CD4-positive, CD25-positive, alpha-beta regulatory T cell (primary cell): Measurements from ENCODE around the gene IFT52. TPM values are rescaled to one million over a fixed set of nuclear protein-coding genes. Genes with fewer than 3 reads are reported as not detected.

ENCODE experiments used
- ATAC-seq, 2 donors: fragments of 150-1000 bp; cut with Tn5 transposase; one replicate each; pipeline ENCODE4 v1.10.0; 2021; ENCODE audit warnings: low read depth in 2 of 2, moderate number of reproducible peaks in 2 of 2, moderate library complexity in 1 of 2
- DNase-seq, 3 donors: peaks; one replicate each; pipeline versions ENCODE4 v3.0.0 to v3.0.0-alpha.2; 2012 to 2022; ENCODE audit warnings: mixed read lengths in 1 of 3
- H3K27ac ChIP-seq: one replicate; pipeline ENCODE4 v1.7.0; 2013; ENCODE audit warnings: mild to moderate bottlenecking, low read length; ENCODE audit not compliant: insufficient read depth, poor library complexity, severe bottlenecking
- H3K27me3 ChIP-seq: one replicate; pipeline ENCODE4 v1.7.0; 2013; ENCODE audit warnings: low read length; ENCODE audit not compliant: control insufficient read depth, insufficient read depth
- H3K36me3 ChIP-seq: one replicate; pipeline ENCODE4 v1.7.0; 2013; ENCODE audit warnings: mild to moderate bottlenecking, low read length, moderate library complexity; ENCODE audit not compliant: control insufficient read depth, insufficient read depth
- H3K4me1 ChIP-seq: 2 replicates; pipeline ENCODE4 v1.7.0; 2013; ENCODE audit warnings: mild to moderate bottlenecking, low read length; ENCODE audit not compliant: insufficient read depth, control insufficient read depth, poor library complexity, severe bottlenecking
- H3K4me3 ChIP-seq: one replicate; pipeline ENCODE4 v1.7.0; 2013; ENCODE audit warnings: low read depth, mild to moderate bottlenecking, low read length, moderate library complexity
- H3K9me3 ChIP-seq, 2 experiments: 1 replicate in 1 of 2; 2 replicates in 1 of 2; pipeline ENCODE4 v1.7.0; 2013; ENCODE audit warnings: low read length in 2 of 2, mild to moderate bottlenecking in 1 of 2, moderate library complexity in 1 of 2; ENCODE audit not compliant: control insufficient read depth in 2 of 2
- H3K27ac Mint-ChIP-seq, 3 donors: one replicate each; pipeline ENCODE4 v1.8.0; 2020 to 2022; ENCODE audit warnings: mild to moderate bottlenecking in 3 of 3, mixed read lengths in 3 of 3, moderate library complexity in 2 of 3
- H3K27me3 Mint-ChIP-seq: one replicate; pipeline ENCODE4 v1.8.0; 2022; ENCODE audit warnings: mild to moderate bottlenecking, mixed read lengths
- H3K36me3 Mint-ChIP-seq: one replicate; pipeline ENCODE4 v1.8.0; 2020; ENCODE audit warnings: mixed read lengths
- H3K4me1 Mint-ChIP-seq, 4 donors: one replicate each; pipeline ENCODE4 v1.8.0; 2020 to 2022; ENCODE audit warnings: mixed read lengths in 4 of 4, mild to moderate bottlenecking in 1 of 4
- H3K4me3 Mint-ChIP-seq, 4 donors: one replicate each; pipeline ENCODE4 v1.8.0; 2020 to 2022; ENCODE audit warnings: mild to moderate bottlenecking in 4 of 4, mixed read lengths in 4 of 4, moderate library complexity in 3 of 4
- H3K9me3 Mint-ChIP-seq, 7 donors: one replicate each; pipeline ENCODE4 v1.8.0; 2020 to 2022; ENCODE audit warnings: mixed read lengths in 7 of 7, mild to moderate bottlenecking in 3 of 7, moderate library complexity in 2 of 7
- polyA plus RNA-seq, 4 donors: library from polyadenylated mRNA; unstranded; fragments of 300-500 nt; fragmentation: Illumina TruSeq; gene quantifications; one replicate each; pipeline ENCODE4 v1.2.3, GENCODE V29; 2021
- total RNA-seq: library from RNA; stranded (reverse); gene quantifications from one replicate; pipeline ENCODE4 v1.2.3, GENCODE V29; 2022

Gene IFT52
- total and polyA plus RNA-seq, 5 donors from 2014 or later: 13.1 to 34.1 (median 27.8) TPM

DNA sequence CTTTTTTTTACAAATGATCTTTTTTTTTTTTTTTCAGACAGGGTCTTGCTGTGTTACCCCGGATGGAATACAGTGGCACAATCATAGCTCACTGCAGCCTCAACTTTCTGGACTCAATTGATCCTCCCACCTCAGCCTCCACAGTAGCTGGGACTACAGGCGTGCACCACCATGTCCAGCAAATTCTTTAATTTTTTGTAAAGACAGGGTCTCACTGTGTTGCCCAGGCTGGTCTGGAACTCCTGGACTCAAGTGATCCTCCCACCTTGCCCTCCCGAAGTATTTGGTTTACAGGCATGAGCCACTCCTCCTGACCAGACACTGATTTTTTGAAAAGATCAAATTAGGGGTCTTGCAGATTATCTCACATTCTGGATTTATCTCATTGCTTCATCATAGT, 65.2 kb downstream of the IFT52 start:
- no peak overlapping the region for H3K27ac ChIP-seq
- Mint-ChIP-seq H3K36me3 (no peaks in the 10 kb centered on the region), H3K27ac (peak overlapping the region in 2 of 3 donors; percentile 36 to 97), H3K4me3 (peak overlapping the region; percentile 66 to 99 (median 90)), H3K9me3 (no peaks in the 10 kb centered on the region), H3K4me1 (peaks cover 0 to 18% (median 4%) of the 10 kb centered on the region in 4 donors), H3K27me3 (no peaks in the 10 kb centered on the region)
- H3K27me3 ChIP-seq: no peaks in the 10 kb centered on the region
- ATAC-seq: no peak
- no peaks in the 10 kb centered on the region for H3K9me3 ChIP-seq
- H3K4me3 ChIP-seq: no peak overlapping the region
- no peaks in the 10 kb centered on the region for H3K36me3 ChIP-seq
- H3K4me1 ChIP-seq: peaks cover 16% of the 10 kb centered on the region
- no peak for DNase-seq

GRCh38 chr20:43658069-43658722, 67.5 kb downstream of the IFT52 start:
- H3K27ac ChIP-seq: peak overlapping the region; percentile 92
- peaks cover 0 to 18% (median 4%) of the 10 kb centered on the region in 4 donors for H3K4me1 Mint-ChIP-seq
- H3K36me3 Mint-ChIP-seq: no peaks in the 10 kb centered on the region
- no peaks in the 10 kb centered on the region for H3K9me3 ChIP-seq
- H3K4me3 ChIP-seq: peak overlapping the region; percentile 88
- ATAC-seq (no peak), DNase-seq (no peak)
- H3K27me3 ChIP-seq: no peaks in the 10 kb centered on the region
- no peaks in the 10 kb centered on the region for H3K36me3 ChIP-seq
- peaks cover 16% of the 10 kb centered on the region for H3K4me1 ChIP-seq
- peak overlapping the region; percentile 93 to 99 (median 96) for H3K4me3 Mint-ChIP-seq
- peak overlapping the region; percentile 67 to 97 (median 97) for H3K27ac Mint-ChIP-seq
- H3K27me3 Mint-ChIP-seq: no peaks in the 10 kb centered on the region
- no peaks in the 10 kb centered on the region for H3K9me3 Mint-ChIP-seq

GRCh38 chr20:43658723-43659419, 68.1 kb downstream of the IFT52 start:
- no peak overlapping the region for H3K27ac ChIP-seq
- no peaks in the 10 kb centered on the region for H3K36me3 ChIP-seq
- no peak overlapping the region for H3K4me3 ChIP-seq
- Mint-ChIP-seq H3K4me1 (peaks cover 0 to 18% (median 4%) of the 10 kb centered on the region in 4 donors), H3K36me3 (no peaks in the 10 kb centered on the region), H3K9me3 (no peaks in the 10 kb centered on the region), H3K27me3 (no peaks in the 10 kb centered on the region), H3K4me3 (peak overlapping the region; percentile 89 to 99 (median 94)), H3K27ac (peak overlapping the region in 1 of 3 donors; percentile 97)
- ATAC-seq (no peak), DNase-seq (peak in 1 of 3 donors; percentile 29)
- no peaks in the 10 kb centered on the region for H3K27me3 ChIP-seq
- peaks cover 16% of the 10 kb centered on the region for H3K4me1 ChIP-seq
- H3K9me3 ChIP-seq: no peaks in the 10 kb centered on the region

GRCh38 chr20:43662943-43663655, 72.4 kb downstream of the IFT52 start:
- DNase-seq (no peak), ATAC-seq (no peak)
- H3K4me1 Mint-ChIP-seq: peaks cover 0 to 14% (median under 1%) of the 10 kb centered on the region in 4 donors
- Histone ChIP-seq H3K4me1 (peaks cover 16% of the 10 kb centered on the region), H3K27me3 (no peaks in the 10 kb centered on the region), H3K36me3 (no peaks in the 10 kb centered on the region), H3K27ac (no peak overlapping the region), H3K9me3 (no peaks in the 10 kb centered on the region), H3K4me3 (no peak overlapping the region)
- no peak overlapping the region for H3K27ac Mint-ChIP-seq
- no peaks in the 10 kb centered on the region for H3K36me3 Mint-ChIP-seq
- H3K9me3 Mint-ChIP-seq: no peaks in the 10 kb centered on the region
- H3K4me3 Mint-ChIP-seq: peak overlapping the region in 1 of 4 donors; percentile 58
- H3K27me3 Mint-ChIP-seq: peaks cover 3% of the 10 kb centered on the region

DNA sequence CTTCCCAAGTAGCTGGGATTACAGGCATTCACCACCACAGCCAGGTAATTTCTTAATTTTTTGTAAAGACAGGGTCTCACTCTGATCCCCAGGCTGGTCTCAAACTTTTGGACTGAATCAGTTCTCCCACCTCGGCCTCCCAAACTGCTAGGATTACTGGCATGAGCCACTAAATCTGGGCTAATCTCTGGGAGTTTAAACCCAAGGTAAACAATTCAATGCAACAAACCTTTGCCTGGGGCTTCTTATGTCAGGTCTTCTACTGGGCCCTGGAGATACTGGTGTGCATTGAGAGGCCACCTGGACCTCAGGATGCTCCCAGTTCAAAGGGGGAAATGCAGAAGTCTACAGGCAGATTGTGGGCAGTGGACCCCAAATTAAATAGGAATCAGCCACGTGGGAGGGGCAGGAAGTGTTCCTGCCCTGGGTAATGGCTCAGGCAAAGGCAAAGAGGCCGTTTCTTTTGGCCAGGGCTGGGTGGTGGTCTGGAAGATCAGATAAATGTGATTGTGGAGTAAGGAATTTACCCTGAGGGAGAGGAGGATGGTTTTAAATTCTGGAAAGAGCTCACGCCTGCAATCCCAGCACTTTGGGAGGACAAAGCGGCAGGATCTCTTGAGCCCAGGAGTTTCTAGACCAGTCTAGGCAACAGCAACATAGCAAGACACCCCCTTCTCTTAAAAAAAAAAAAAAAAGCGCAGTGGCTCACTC, 74.9 kb downstream of the IFT52 start:
- Histone ChIP-seq H3K4me3 (no peak overlapping the region), H3K9me3 (no peaks in the 10 kb centered on the region), H3K27me3 (no peaks in the 10 kb centered on the region), H3K27ac (no peak overlapping the region), H3K4me1 (peaks cover 12% of the 10 kb centered on the region), H3K36me3 (no peaks in the 10 kb centered on the region)
- H3K27ac Mint-ChIP-seq: no peak overlapping the region
- DNase-seq (no peak), ATAC-seq (no peak)
- no peaks in the 10 kb centered on the region for H3K36me3 Mint-ChIP-seq
- H3K4me1 Mint-ChIP-seq: peaks cover 0 to 14% (median 5%) of the 10 kb centered on the region in 4 donors
- peak overlapping the region; percentile 56 to 90 (median 78) for H3K4me3 Mint-ChIP-seq
- H3K27me3 Mint-ChIP-seq: peaks cover 18% of the 10 kb centered on the region
- H3K9me3 Mint-ChIP-seq: peaks cover 0 to 2% (median 0%) of the 10 kb centered on the region in 7 donors

- Mint-ChIP-seq H3K4me3 (peak within 1 kb of the TSS; percentile 61 to 90 (median 76)), H3K27me3 (peaks cover 18% of the 10 kb centered on the region), H3K9me3 (peaks cover 0 to 2% (median 0%) of the 10 kb centered on the region in 7 donors), H3K27ac (no peak within 1 kb of the TSS), H3K4me1 (peaks cover 0 to 14% (median 5%) of the 10 kb centered on the region in 4 donors), H3K36me3 (no peaks in the 10 kb centered on the region)
- Histone ChIP-seq H3K4me1 (peaks cover 12% of the 10 kb centered on the region), H3K4me3 (peak within 1 kb of the TSS; percentile 62), H3K27ac (no peak within 1 kb of the TSS), H3K36me3 (no peaks in the 10 kb centered on the region), H3K27me3 (no peaks in the 10 kb centered on the region), H3K9me3 (no peaks in the 10 kb centered on the region)
- DNase-seq (peak; percentile 65 to 80 (median 74)), ATAC-seq (peak; percentile 93 to 95)
These were observed 75.9 kb downstream of the IFT52 start, which contains the start of gene MYBL2 for GRCh38 chr20:43666376-43667328. TSS of gene MYBL2 (plus strand) at chr20:43667114. CDS start at chr20:43667284, 170 bp downstream.
